HEK293 (cell line): ENCODE results near the gene RPL10.
A peak's percentile ranks its signal among the peaks of the same experiment; 100 is the strongest.

Experiments
- GFI1B ChIP-seq: fragments of 450-650 bp; formaldehyde crosslinking; IDR thresholded peaks from 2 replicates; pipeline ENCODE4 v1.5.1; 2016; ENCODE audit warnings: missing biosample characterization, missing genetic modification characterization
- GLI4 ChIP-seq: fragments of 450-650 bp; formaldehyde crosslinking; IDR thresholded peaks from 2 replicates; pipeline ENCODE4 v1.5.1; 2016; ENCODE audit warnings: missing biosample characterization, missing genetic modification characterization
- IKZF3 ChIP-seq: fragments of 450-650 bp; IDR thresholded peaks from 2 replicates; pipeline ENCODE4 v1.5.0; 2018; ENCODE audit warnings: missing biosample characterization, mild to moderate bottlenecking, missing genetic modification characterization, moderate library complexity
- OSR2 ChIP-seq: fragments of 450-650 bp; formaldehyde crosslinking; IDR thresholded peaks from 2 replicates; pipeline ENCODE4 v1.5.1; 2016; ENCODE audit warnings: missing biosample characterization, missing genetic modification characterization
- SCRT2 ChIP-seq: fragments of 450-650 bp; formaldehyde crosslinking; IDR thresholded peaks from 2 replicates; pipeline ENCODE4 v1.5.1; 2016; ENCODE audit warnings: missing biosample characterization, missing genetic modification characterization
- ZBTB10 ChIP-seq: fragments of 450-650 bp; formaldehyde crosslinking; IDR thresholded peaks from 2 replicates; pipeline ENCODE4 v1.5.1; 2016; ENCODE audit warnings: missing biosample characterization, missing genetic modification characterization
- ZBTB17 ChIP-seq: fragments of 450-650 bp; formaldehyde crosslinking; IDR thresholded peaks from 2 replicates; pipeline ENCODE4 v1.5.1; 2016; ENCODE audit warnings: missing biosample characterization, missing genetic modification characterization
- ZFP69B ChIP-seq: fragments of 450-650 bp; formaldehyde crosslinking; IDR thresholded peaks from 2 replicates; pipeline ENCODE4 v1.5.1; 2016; ENCODE audit warnings: missing biosample characterization, missing genetic modification characterization
- ZNF121 ChIP-seq: fragments of 450-650 bp; formaldehyde crosslinking; IDR thresholded peaks from 2 replicates; pipeline ENCODE4 v1.5.1; 2016; ENCODE audit warnings: missing biosample characterization, missing genetic modification characterization
- ZNF140 ChIP-seq: fragments of 450-650 bp; formaldehyde crosslinking; IDR thresholded peaks from 2 replicates; pipeline ENCODE4 v1.5.1; 2016; ENCODE audit warnings: missing biosample characterization, missing genetic modification characterization
- ZNF19 ChIP-seq: fragments of 450-650 bp; formaldehyde crosslinking; IDR thresholded peaks from 2 replicates; pipeline ENCODE4; 2016; ENCODE audit warnings: missing biosample characterization, missing genetic modification characterization, low read depth
- ZNF2 ChIP-seq: fragments of 450-650 bp; formaldehyde crosslinking; IDR thresholded peaks from 2 replicates; pipeline ENCODE4 v1.5.1; 2016; ENCODE audit warnings: missing biosample characterization, missing genetic modification characterization
- ZNF211 ChIP-seq: fragments of 450-650 bp; formaldehyde crosslinking; IDR thresholded peaks from 2 replicates; pipeline ENCODE4 v1.5.1; 2016; ENCODE audit warnings: low read depth, missing biosample characterization, missing genetic modification characterization
- ZNF23 ChIP-seq: fragments of 450-650 bp; formaldehyde crosslinking; IDR thresholded peaks from 2 replicates; pipeline ENCODE4 v1.5.1; 2016; ENCODE audit warnings: missing biosample characterization, missing genetic modification characterization, borderline replicate concordance
- ZNF423 ChIP-seq: fragments of 450-650 bp; formaldehyde crosslinking; IDR thresholded peaks from 2 replicates; pipeline ENCODE4 v1.5.1; 2016; ENCODE audit warnings: missing biosample characterization, missing genetic modification characterization
- ZNF510 ChIP-seq: fragments of 450-650 bp; formaldehyde crosslinking; IDR thresholded peaks from 2 replicates; pipeline ENCODE4 v1.5.1; 2018; ENCODE audit warnings: mild to moderate bottlenecking, missing genetic modification characterization, missing biosample characterization; ENCODE audit not compliant: insufficient replicate concordance
- ZNF548 ChIP-seq: fragments of 450-650 bp; formaldehyde crosslinking; IDR thresholded peaks from 2 replicates; pipeline ENCODE4 v1.5.1; 2016; ENCODE audit warnings: missing biosample characterization, missing genetic modification characterization
- ZNF624 ChIP-seq: fragments of 450-650 bp; formaldehyde crosslinking; IDR thresholded peaks from 2 replicates; pipeline ENCODE4 v1.5.1; 2017; ENCODE audit warnings: missing biosample characterization, missing genetic modification characterization
- ZNF837 ChIP-seq: fragments of 450-650 bp; formaldehyde crosslinking; IDR thresholded peaks from 2 replicates; pipeline ENCODE4 v1.5.1; 2016; ENCODE audit warnings: missing biosample characterization, missing genetic modification characterization
- ZSCAN23 ChIP-seq: fragments of 450-650 bp; formaldehyde crosslinking; IDR thresholded peaks from 2 replicates; pipeline ENCODE4 v1.5.1; 2016; ENCODE audit warnings: missing biosample characterization, missing genetic modification characterization
- ZXDB ChIP-seq: fragments of 450-650 bp; formaldehyde crosslinking; IDR thresholded peaks from 2 replicates; pipeline ENCODE4 v1.5.1; 2016; ENCODE audit warnings: missing biosample characterization, missing genetic modification characterization
- TF ChIP-seq, protein P1 (sequence below): fragments of 450-650 bp; formaldehyde crosslinking; IDR thresholded peaks from 2 replicates; pipeline ENCODE4 v1.5.1; 2017; ENCODE audit warnings: missing biosample characterization, missing genetic modification characterization
- TF ChIP-seq, protein P2 (sequence below): fragments of 450-650 bp; formaldehyde crosslinking; IDR thresholded peaks from 2 replicates; pipeline ENCODE4 v1.5.1; 2016; ENCODE audit warnings: missing biosample characterization, missing genetic modification characterization
- TF ChIP-seq, protein P3 (sequence below): fragments of 450-650 bp; formaldehyde crosslinking; IDR thresholded peaks from 2 replicates; pipeline ENCODE4 v1.5.1; 2017; ENCODE audit warnings: missing biosample characterization, mild to moderate bottlenecking, missing genetic modification characterization, moderate library complexity
- TF ChIP-seq, protein P4 (sequence below): fragments of 450-650 bp; formaldehyde crosslinking; IDR thresholded peaks from 2 replicates; pipeline ENCODE4 v1.5.1; 2016; ENCODE audit warnings: missing biosample characterization, missing genetic modification characterization
- TF ChIP-seq, protein P5 (sequence below): sonication (generic); formaldehyde crosslinking; IDR thresholded peaks from 2 replicates; pipeline ENCODE4 v1.8.1; 2022; ENCODE audit warnings: mild to moderate bottlenecking, moderate library complexity, missing genetic modification reagents
- TF ChIP-seq, protein P6 (sequence below): fragments of 450-650 bp; IDR thresholded peaks from 2 replicates; pipeline ENCODE4 v1.5.1; 2018; ENCODE audit warnings: missing biosample characterization, mild to moderate bottlenecking, missing genetic modification characterization

The RPL10 gene

GRCh38 chrX:154375156-154375504 lies 23.0 kb upstream of the RPL10 start (continued):
- no peak for TF ChIP-seq GFI1B
- no peak for TF ChIP-seq ZFP69B (tag by site-specific recombination)
- TF ChIP-seq, protein P1, sequence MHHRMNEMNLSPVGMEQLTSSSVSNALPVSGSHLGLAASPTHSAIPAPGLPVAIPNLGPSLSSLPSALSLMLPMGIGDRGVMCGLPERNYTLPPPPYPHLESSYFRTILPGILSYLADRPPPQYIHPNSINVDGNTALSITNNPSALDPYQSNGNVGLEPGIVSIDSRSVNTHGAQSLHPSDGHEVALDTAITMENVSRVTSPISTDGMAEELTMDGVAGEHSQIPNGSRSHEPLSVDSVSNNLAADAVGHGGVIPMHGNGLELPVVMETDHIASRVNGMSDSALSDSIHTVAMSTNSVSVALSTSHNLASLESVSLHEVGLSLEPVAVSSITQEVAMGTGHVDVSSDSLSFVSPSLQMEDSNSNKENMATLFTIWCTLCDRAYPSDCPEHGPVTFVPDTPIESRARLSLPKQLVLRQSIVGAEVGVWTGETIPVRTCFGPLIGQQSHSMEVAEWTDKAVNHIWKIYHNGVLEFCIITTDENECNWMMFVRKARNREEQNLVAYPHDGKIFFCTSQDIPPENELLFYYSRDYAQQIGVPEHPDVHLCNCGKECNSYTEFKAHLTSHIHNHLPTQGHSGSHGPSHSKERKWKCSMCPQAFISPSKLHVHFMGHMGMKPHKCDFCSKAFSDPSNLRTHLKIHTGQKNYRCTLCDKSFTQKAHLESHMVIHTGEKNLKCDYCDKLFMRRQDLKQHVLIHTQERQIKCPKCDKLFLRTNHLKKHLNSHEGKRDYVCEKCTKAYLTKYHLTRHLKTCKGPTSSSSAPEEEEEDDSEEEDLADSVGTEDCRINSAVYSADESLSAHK (tag by site-specific recombination), result no peak
- no peak for TF ChIP-seq ZNF510 (tag by site-specific recombination)
- TF ChIP-seq ZNF140 (tag by site-specific recombination), result no peak
- TF ChIP-seq, protein P2, sequence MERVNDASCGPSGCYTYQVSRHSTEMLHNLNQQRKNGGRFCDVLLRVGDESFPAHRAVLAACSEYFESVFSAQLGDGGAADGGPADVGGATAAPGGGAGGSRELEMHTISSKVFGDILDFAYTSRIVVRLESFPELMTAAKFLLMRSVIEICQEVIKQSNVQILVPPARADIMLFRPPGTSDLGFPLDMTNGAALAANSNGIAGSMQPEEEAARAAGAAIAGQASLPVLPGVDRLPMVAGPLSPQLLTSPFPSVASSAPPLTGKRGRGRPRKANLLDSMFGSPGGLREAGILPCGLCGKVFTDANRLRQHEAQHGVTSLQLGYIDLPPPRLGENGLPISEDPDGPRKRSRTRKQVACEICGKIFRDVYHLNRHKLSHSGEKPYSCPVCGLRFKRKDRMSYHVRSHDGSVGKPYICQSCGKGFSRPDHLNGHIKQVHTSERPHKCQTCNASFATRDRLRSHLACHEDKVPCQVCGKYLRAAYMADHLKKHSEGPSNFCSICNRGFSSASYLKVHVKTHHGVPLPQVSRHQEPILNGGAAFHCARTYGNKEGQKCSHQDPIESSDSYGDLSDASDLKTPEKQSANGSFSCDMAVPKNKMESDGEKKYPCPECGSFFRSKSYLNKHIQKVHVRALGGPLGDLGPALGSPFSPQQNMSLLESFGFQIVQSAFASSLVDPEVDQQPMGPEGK (tag by site-specific recombination), result no peak; the same call in 1 of the 2 replicates
- no peak for TF ChIP-seq ZNF23 (tag by site-specific recombination)
- TF ChIP-seq ZNF19, result no peak
- TF ChIP-seq SCRT2, result no peak
- TF ChIP-seq GLI4 (tag by site-specific recombination), result no peak
- TF ChIP-seq ZXDB (tag by site-specific recombination), result no peak
- TF ChIP-seq, protein P3, sequence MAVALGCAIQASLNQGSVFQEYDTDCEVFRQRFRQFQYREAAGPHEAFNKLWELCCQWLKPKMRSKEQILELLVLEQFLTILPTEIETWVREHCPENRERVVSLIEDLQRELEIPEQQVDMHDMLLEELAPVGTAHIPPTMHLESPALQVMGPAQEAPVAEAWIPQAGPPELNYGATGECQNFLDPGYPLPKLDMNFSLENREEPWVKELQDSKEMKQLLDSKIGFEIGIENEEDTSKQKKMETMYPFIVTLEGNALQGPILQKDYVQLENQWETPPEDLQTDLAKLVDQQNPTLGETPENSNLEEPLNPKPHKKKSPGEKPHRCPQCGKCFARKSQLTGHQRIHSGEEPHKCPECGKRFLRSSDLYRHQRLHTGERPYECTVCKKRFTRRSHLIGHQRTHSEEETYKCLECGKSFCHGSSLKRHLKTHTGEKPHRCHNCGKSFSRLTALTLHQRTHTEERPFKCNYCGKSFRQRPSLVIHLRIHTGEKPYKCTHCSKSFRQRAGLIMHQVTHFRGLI, result no peak
- no peak for TF ChIP-seq ZNF624 (tag by site-specific recombination)
- no peak for TF ChIP-seq ZNF548
- no peak for TF ChIP-seq ZNF423 (tag by site-specific recombination)
- TF ChIP-seq, protein P4, sequence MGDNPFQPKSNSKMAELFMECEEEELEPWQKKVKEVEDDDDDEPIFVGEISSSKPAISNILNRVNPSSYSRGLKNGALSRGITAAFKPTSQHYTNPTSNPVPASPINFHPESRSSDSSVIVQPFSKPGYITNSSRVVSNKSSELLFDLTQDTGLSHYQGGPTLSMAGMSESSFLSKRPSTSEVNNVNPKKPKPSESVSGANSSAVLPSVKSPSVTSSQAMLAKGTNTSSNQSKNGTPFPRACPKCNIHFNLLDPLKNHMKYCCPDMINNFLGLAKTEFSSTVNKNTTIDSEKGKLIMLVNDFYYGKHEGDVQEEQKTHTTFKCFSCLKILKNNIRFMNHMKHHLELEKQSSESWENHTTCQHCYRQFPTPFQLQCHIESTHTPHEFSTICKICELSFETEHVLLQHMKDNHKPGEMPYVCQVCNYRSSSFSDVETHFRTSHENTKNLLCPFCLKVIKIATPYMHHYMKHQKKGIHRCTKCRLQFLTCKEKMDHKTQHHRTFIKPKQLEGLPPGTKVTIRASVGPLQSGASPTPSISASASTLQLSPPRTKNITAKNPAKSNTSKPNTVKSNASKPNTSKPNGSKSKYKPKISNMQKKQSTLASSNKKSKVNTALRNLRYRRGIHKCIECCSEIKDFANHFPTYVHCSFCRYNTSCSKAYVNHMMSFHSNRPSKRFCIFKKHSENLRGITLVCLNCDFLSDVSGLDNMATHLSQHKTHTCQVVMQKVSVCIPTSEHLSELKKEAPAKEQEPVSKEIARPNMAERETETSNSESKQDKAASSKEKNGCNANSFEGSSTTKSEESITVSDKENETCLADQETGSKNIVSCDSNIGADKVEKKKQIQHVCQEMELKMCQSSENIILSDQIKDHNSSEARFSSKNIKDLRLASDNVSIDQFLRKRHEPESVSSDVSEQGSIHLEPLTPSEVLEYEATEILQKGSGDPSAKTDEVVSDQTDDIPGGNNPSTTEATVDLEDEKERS (tag by site-specific recombination), result no peak
- TF ChIP-seq OSR2 (tag by site-specific recombination), result no peak
- TF ChIP-seq ZSCAN23 (tag by site-specific recombination), result no peak
- peak; percentile 36; the same call in 1 of the 2 replicates for TF ChIP-seq ZBTB17 (tag by site-specific recombination)
- no peak for TF ChIP-seq ZNF211 (tag by site-specific recombination)
- TF ChIP-seq ZBTB10, result no peak
- TF ChIP-seq IKZF3 (tag by site-specific recombination), result 0 out of 2 replicates have a peak, but pooled peaks have one; percentile 16
- 0 out of 2 replicates have a peak, but pooled peaks have one; percentile 1 for TF ChIP-seq ZNF2 (tag by site-specific recombination)
- TF ChIP-seq, protein P5, sequence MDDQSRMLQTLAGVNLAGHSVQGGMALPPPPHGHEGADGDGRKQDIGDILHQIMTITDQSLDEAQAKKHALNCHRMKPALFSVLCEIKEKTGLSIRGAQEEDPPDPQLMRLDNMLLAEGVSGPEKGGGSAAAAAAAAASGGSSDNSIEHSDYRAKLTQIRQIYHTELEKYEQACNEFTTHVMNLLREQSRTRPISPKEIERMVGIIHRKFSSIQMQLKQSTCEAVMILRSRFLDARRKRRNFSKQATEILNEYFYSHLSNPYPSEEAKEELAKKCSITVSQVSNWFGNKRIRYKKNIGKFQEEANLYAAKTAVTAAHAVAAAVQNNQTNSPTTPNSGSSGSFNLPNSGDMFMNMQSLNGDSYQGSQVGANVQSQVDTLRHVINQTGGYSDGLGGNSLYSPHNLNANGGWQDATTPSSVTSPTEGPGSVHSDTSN, result no peak
- TF ChIP-seq, protein P6, sequence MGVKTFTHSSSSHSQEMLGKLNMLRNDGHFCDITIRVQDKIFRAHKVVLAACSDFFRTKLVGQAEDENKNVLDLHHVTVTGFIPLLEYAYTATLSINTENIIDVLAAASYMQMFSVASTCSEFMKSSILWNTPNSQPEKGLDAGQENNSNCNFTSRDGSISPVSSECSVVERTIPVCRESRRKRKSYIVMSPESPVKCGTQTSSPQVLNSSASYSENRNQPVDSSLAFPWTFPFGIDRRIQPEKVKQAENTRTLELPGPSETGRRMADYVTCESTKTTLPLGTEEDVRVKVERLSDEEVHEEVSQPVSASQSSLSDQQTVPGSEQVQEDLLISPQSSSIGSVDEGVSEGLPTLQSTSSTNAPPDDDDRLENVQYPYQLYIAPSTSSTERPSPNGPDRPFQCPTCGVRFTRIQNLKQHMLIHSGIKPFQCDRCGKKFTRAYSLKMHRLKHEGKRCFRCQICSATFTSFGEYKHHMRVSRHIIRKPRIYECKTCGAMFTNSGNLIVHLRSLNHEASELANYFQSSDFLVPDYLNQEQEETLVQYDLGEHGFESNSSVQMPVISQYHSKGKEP, result no peak
- TF ChIP-seq ZNF121 (tag by site-specific recombination), result peak; percentile 90
- TF ChIP-seq ZNF837 (tag by site-specific recombination), result no peak
